HG03354 (cell line): ENCODE results near the gene COQ10A.

ENCODE experiments used
- ATAC-seq: cut with Tn5 transposase; IDR thresholded peaks from one replicate; pipeline ENCODE4 v1.9.1; 2021; ENCODE audit warnings: mild to moderate bottlenecking; ENCODE audit not compliant: unreplicated experiment, poor library complexity, severe bottlenecking

The COQ10A gene

GRCh38 chr12:56266693-56267442 lies at the start of gene COQ10A:
COQ10A (plus strand) TSS chr12:56266942; CDS start chr12:56267119, 177 bp downstream.
- ATAC-seq = peak; percentile 93

DNA sequence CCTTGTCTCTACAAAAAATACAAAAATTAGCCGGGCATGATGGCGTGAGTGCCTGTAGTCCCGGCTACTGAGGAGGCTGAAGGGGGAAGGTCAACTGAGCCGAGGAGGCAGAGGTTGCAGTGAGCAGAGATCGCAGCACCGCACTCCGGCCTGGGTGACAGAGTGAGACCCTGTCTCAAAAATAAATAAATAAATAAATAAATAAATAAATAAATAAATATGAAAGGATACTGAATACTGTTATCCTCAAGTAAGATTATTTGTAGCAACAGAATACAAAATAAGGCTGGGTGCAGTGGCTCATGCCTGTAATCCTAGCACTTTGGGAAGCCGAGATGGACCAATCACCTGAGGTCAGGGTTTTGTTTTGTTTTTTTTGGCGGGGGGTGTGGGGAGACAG lies 46.9 kb upstream of the COQ10A start:
- no peak for ATAC-seq

DNA sequence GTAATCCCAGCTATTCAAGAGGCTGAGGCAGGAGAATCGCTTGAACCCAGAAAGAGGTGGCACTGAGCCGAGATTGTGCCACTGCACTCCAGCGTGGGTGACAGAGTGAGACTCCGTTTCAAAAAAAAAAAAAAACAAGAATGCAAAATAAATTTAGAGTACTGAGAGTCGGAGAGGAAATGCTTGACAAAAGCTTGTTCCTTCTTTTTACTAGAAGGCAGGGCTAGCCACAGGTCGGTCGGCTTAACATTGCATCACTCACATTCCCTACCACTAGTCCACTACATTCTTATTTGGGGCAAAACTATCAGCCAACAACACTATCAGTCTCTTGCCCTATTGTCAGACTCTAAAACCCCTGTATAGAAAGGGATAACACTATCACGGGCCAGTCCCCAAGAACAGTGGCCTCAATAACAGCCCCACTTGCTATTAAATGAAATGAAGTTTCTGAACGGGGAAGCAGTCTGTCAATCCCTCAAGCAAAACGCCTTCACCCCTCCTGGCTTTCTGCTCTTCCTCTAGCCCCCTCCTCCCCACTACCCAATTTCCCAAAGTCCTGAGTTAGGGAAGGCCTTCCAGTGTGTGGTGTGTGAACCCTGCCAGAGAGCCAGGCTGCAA lies 46.0 kb upstream of the COQ10A start:
- ATAC-seq = no peak

DNA sequence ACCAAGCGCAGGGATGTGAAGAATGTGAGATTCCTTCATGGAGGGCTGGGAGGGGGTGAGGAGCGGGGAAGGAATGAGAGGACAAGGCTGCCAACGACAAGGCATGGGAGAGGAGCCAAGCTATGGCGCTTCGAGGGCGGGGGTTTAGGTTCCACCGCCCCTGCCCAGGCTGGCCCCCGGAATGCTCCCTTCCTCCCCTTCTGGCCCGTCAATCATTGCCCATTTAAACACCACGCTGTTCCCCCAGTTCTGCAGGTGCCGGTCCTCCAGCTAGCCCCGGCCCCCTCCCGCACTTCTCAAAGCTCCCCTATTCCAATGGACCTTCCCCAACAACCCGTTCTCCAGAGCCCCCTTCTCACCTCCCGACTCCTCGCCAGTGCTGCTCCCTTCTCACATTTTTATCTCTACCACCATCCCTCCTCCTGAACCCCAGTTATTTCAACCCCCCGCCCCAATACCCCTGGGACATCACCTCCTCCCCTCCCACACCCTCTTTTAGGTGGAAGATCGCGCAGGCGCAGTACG lies 45.4 kb upstream of the COQ10A start:
- ATAC-seq = peak; percentile 33

DNA sequence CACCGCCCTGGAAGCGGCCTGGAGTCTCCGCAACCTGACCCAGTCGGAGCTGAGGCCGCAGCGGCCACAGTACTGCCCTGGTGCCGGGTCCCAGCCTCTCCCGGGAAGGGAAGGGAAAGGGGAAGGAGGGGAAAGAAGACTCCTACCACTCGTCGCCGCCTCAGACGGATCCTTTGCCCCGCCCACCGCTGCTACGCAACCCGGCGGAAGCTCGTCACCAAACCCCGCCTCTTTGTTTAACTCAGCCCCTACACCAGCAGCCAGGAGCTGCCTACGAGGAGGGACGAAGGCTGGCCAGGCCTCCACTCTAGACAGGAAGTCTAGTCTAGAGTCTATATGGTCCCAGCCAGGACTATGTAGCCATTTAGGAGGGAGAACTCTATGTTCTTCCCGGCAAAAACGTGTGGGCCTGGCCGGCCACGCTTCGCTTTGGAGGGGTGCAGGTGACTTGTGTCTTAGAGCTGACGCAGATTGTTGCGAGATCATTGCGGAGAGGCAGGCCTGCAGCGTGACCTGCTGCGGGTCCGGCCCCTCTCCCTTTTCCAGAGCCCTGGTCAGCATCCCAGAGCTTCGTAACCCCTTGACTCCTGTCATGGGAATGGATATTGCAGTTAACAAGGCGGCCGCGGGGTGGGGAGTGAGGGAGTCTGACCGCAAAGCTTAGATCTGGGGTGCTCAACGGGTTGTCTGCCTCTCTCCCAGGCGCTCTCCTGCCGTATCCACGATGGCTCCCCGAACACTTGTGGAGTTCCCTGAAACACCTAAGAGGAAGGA lies 44.8 kb upstream of the COQ10A start, which contains the start of gene RNF41:
Gene RNF41 (minus strand): TSS at position 166 of the 774 bp plus-strand sequence. CDS start 7,875 bp downstream, outside the sequence.
- ATAC-seq = peak; percentile 84

DNA sequence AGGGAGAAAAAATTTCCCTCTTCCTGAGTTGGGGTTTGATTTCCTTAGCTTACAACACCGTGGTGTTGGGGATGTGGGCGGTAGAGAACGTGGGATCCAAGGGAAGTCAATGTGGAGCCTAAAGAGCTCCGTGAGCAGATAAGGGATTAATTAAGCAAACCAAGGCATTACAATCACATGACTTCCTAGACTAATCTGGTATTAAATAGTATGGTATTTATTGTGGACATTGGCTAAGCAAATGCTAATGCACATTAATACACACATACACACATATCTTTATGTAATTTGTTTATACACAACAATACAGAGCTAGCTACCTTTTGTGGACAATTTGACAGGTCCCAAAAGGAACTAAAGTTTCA lies 44.2 kb upstream of the COQ10A start:
- no peak for ATAC-seq

DNA sequence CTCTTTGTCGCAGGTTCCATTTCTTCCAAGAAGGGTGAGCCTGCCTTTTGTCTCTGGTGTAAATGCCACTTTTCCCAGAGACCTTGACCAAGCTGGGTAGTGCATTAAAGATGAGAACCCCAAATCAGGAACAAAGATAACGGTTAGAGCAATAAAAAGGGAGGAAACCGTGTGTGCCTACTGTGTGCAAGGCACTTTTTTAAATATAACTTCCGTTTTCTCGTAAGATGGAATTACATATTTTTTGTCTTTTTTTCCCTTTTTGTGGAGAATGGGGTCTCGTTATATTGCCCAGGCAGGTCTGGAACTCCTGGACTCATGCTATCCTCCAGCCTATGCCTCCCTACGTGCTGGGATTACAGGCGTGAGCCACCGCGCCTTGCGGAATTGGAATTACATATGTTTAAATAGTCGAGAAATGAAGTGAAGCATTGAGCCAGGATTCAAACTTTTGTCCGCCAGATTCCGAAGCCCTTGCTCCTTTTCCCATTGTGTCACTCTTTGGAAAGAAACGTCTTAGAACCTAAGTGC lies 43.1 kb upstream of the COQ10A start:
- no peak for ATAC-seq

- ATAC-seq = peak; percentile 74
These were observed 42.5 kb upstream of the COQ10A start, which contains the start of gene NABP2 for GRCh38 chr12:56224102-56224701. NABP2 (plus strand) TSS chr12:56224342; CDS start chr12:56224857, 515 bp downstream.

DNA sequence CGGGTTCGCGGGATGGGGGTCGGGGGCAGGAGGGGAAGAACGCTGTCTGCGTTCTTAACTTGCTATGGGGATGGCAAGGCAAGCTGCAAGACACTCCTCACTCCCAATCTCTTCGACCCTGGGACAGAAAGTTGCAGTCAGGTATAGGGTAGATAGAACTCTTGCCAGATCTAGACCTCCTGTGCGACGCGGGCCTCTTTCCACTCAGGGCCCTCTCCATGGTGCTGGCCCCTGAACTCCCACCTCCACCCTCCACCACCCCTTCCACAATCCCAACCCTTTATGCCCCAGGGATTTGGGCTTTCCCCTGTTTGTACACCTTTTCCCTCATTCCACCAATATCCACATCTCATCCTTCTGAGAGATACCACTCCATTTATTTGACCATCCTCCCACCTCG lies 41.8 kb upstream of the COQ10A start:
- no peak for ATAC-seq

GRCh38 chr12:56229082-56229481 lies 37.7 kb upstream of the COQ10A start:
- no peak for ATAC-seq

DNA sequence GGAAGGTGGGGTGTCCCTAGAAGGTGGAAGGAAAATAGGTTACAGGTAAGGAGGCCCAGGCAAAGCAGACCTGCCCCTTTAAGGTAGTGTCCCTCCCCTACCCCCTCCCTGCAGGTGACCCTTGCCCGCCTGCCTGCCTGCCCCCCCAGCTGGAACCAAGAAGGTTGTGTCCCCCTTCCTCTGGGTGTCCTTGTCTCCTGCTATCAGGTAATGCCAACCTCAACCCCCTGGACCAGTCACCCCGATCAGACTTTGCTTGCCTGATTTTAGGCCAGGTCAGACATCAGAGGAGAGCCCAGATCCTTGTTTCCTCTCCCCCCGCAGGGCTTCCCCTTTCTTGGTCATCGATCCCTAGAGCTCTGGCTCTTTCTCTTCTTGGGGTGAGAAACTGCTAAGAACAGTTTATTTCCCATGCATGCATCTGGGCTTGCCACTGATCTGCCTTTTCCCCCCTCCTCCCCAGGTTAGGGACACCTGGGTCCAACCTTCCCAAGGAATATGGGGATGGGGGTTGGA lies 36.8 kb upstream of the COQ10A start, which contains the start of gene SLC39A5:
Gene SLC39A5 (plus strand): TSS at position 136 of the 516 bp plus-strand sequence. CDS start 1,224 bp downstream, outside the sequence.
- ATAC-seq = no peak

DNA sequence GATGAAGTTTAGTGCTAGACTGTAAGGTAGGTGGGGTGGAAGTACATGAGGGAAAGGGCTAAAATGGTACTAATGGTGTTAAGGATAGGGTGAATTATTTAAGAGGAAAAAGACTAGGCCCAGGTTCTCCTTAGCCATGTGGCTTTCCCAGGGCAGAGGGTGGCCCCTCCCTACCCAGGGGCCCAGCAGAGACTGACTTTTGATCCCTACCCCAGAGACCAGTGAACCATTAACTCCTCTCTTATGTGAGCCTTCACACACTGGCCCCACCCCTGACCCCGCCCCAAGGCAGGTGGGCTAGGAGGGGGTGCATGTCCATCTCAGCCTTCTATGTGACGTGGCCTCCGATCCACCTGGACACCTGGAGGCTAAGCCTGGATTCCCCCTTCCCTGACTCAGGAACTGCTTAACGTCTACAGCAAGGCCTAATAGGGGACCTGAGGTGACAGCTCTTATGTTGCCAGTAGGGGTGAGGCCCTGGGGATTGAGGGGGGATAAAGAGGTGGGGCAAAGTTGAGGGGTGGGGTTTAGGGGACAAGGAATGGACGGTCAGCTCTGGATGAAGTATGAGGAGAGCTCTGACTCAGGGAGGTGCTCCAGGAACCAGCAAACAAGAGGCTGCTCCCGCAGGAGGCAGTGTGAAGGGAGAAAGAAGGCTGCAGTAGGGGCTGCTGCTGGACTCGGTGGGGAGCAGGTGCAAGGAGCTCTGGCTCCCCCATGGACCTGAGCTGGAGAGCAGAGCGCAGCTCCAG lies 36.1 kb upstream of the COQ10A start:
- ATAC-seq = no peak

DNA sequence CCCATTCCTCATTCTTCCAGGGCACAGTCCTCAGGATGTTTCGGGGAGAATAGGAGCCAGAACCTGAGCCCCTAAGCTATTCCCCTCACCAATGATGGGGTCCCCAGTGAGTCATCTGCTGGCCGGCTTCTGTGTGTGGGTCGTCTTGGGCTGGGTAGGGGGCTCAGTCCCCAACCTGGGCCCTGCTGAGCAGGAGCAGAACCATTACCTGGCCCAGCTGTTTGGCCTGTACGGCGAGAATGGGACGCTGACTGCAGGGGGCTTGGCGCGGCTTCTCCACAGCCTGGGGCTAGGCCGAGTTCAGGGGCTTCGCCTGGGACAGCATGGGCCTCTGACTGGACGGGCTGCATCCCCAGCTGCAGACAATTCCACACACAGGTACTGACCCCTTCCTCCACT lies 35.6 kb upstream of the COQ10A start:
- no peak for ATAC-seq

GRCh38 chr12:56234746-56235436 lies 31.9 kb upstream of the COQ10A start:
- no peak for ATAC-seq

GRCh38 chr12:56236091-56236490 lies 30.7 kb upstream of the COQ10A start:
- ATAC-seq = no peak

GRCh38 chr12:56236985-56237384 lies 29.8 kb upstream of the COQ10A start:
- ATAC-seq = no peak

GRCh38 chr12:56237552-56237951 lies 29.2 kb upstream of the COQ10A start:
- ATAC-seq = no peak
